Neutrophil (primary cell): ENCODE results near the gene NCKAP5L.

ENCODE experiments used
- H3K27ac ChIP-seq: fragments of 200-600 bp; sonication (generic); 2 replicates; pipeline ENCODE4 v1.5.1; 2016; ENCODE audit warnings: mild to moderate bottlenecking, moderate library complexity
- H3K27me3 ChIP-seq: fragments of 200-600 bp; sonication (generic); 2 replicates; pipeline ENCODE4 v1.6.0; 2016; ENCODE audit warnings: mild to moderate bottlenecking
- H3K36me3 ChIP-seq: fragments of 200-600 bp; sonication (generic); 2 replicates; pipeline ENCODE4 v1.5.1; 2017
- H3K4me1 ChIP-seq, 2 experiments: fragments of 200-600 bp in 1 of 2; sonication (generic) in 1 of 2; 1 replicate in 1 of 2; 2 replicates in 1 of 2; pipeline versions ENCODE4 v1.5.1 to v1.6.1; 2013 to 2016; ENCODE audit warnings: low read depth in 1 of 2, low read length in 1 of 2, mild to moderate bottlenecking in 1 of 2, moderate library complexity in 1 of 2; ENCODE audit not compliant: control insufficient read depth in 1 of 2, insufficient read depth in 1 of 2
- H3K4me3 ChIP-seq, 2 experiments: fragments of 200-600 bp in 1 of 2; sonication (generic) in 1 of 2; 1 replicate in 1 of 2; 2 replicates in 1 of 2; pipeline ENCODE4 v1.5.1; 2013 to 2016; ENCODE audit warnings: low read depth in 1 of 2, low read length in 1 of 2, mild to moderate bottlenecking in 1 of 2, moderate library complexity in 1 of 2
- H3K9me3 ChIP-seq: fragments of 200-600 bp; sonication (generic); 2 replicates; pipeline ENCODE4 v1.5.1; 2016
- CTCF ChIP-seq: fragments of 200-600 bp; sonication (generic); IDR thresholded peaks from 2 replicates; pipeline ENCODE4 v1.5.1; 2016; ENCODE audit warnings: antibody characterized with exemption

The NCKAP5L gene

GRCh38 chr12:49798934-49799333, 29.3 kb downstream of the NCKAP5L start:
- H3K4me1 ChIP-seq, result peaks cover 28 to 31% of the 10 kb centered on the region in 2 experiments
- peaks cover 30% of the 10 kb centered on the region for H3K36me3 ChIP-seq
- no peak overlapping the region for H3K4me3 ChIP-seq
- TF ChIP-seq CTCF, result no peak
- H3K27ac ChIP-seq, result peak overlapping the region; percentile 76
- H3K9me3 ChIP-seq, result no peaks in the 10 kb centered on the region
- H3K27me3 ChIP-seq, result no peaks in the 10 kb centered on the region

GRCh38 chr12:49798248-49798647, 30.0 kb downstream of the NCKAP5L start:
- Histone ChIP-seq H3K27me3 (no peaks in the 10 kb centered on the region), H3K27ac (peak overlapping the region; percentile 76), H3K4me1 (peaks cover 28 to 31% of the 10 kb centered on the region in 2 experiments), H3K36me3 (peaks cover 30% of the 10 kb centered on the region), H3K4me3 (no peak overlapping the region), H3K9me3 (no peaks in the 10 kb centered on the region)
- no peak for TF ChIP-seq CTCF

GRCh38 chr12:49797449-49797776, 30.8 kb downstream of the NCKAP5L start:
- H3K27ac ChIP-seq, result peak overlapping the region; percentile 76
- no peaks in the 10 kb centered on the region for H3K9me3 ChIP-seq
- peak overlapping the region; percentile 62 to 63 for H3K4me3 ChIP-seq
- H3K36me3 ChIP-seq, result peaks cover 31% of the 10 kb centered on the region
- H3K27me3 ChIP-seq, result no peaks in the 10 kb centered on the region
- no peak for TF ChIP-seq CTCF
- peaks cover 28 to 31% of the 10 kb centered on the region in 2 experiments for H3K4me1 ChIP-seq

- peak overlapping the region; percentile 62 to 63 for H3K4me3 ChIP-seq
- H3K36me3 ChIP-seq, result peaks cover 35% of the 10 kb centered on the region
- peaks cover 28 to 31% of the 10 kb centered on the region in 2 experiments for H3K4me1 ChIP-seq
- H3K27ac ChIP-seq, result peak overlapping the region; percentile 76
- TF ChIP-seq CTCF, result no peak
- H3K9me3 ChIP-seq, result no peaks in the 10 kb centered on the region
- no peaks in the 10 kb centered on the region for H3K27me3 ChIP-seq
Observed at GRCh38 chr12:49796606-49797448, 31.4 kb downstream of the NCKAP5L start.

GRCh38 chr12:49796155-49796554, 32.1 kb downstream of the NCKAP5L start:
- Histone ChIP-seq H3K4me1 (peaks cover 31 to 32% of the 10 kb centered on the region in 2 experiments), H3K4me3 (peak overlapping the region; percentile 62 to 63), H3K36me3 (peaks cover 35% of the 10 kb centered on the region), H3K9me3 (no peaks in the 10 kb centered on the region), H3K27me3 (no peaks in the 10 kb centered on the region), H3K27ac (peak overlapping the region; percentile 76)
- TF ChIP-seq CTCF, result no peak
